Mammary epithelial cell (primary cell): ENCODE data around the gene MRPS33.

ENCODE experiments used
- CTCF ChIP-seq, 2 donors: IDR thresholded peaks in 1 of 2; conservative IDR thresholded peaks in 1 of 2; 2 replicates each; pipeline ENCODE4 v1.5.1; 2011 to 2012; ENCODE audit warnings: inconsistent platforms in 2 of 2, low read length in 2 of 2, mild to moderate bottlenecking in 2 of 2, control low read depth in 1 of 2, low read depth in 1 of 2; ENCODE audit not compliant: insufficient read depth in 1 of 2; ENCODE audit errors: extremely low read depth in 1 of 2
- EZH2 ChIP-seq: IDR thresholded peaks from 2 replicates; pipeline ENCODE4 v1.6.1; 2012; ENCODE audit warnings: low read length, inconsistent platforms, borderline replicate concordance

GRCh38 chr7:140998715-140999114 lies 16.0 kb downstream of the MRPS33 start:
- TF ChIP-seq CTCF (conservative IDR thresholded peaks at IDR 0.05 in 1 of 2, IDR thresholded peaks at IDR 0.05 in 1 of 2; ENCODE audit: extremely low read depth in 1 of 2, insufficient read depth in 1 of 2, low read depth in 1 of 2, low read length in 2 of 2) (no peak), EZH2 (no peak)
